GM12801 (cell line): Measurements from ENCODE around the gene TCTN2.

Source experiments
- TF ChIP-seq, protein P1 (sequence below): IDR thresholded peaks from one replicate; pipeline ENCODE4 v1.5.1; 2011; ENCODE audit warnings: control low read depth; ENCODE audit not compliant: insufficient read length; ENCODE audit errors: extremely low read depth

TCTN2 gene

DNA sequence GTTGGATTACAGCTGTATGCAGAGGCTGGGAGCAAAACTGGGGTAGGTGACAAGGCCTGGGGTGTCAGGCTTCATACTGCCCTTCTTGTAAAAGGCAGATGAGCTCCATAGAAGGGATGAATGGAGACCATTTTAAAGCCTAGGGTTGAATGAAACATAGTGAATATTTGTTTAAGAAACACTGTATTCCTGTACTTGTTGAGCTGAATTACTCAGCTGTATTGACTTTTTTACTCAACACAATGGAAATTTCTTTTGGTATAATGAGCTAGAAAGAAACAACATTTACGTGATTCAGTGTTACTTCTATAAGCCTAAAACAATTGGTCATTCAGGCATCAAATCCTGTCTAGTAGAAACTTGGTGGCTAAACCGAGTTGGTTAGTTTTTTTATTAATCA lies 55.3 kb downstream of the TCTN2 start:
- TF ChIP-seq, protein P1, sequence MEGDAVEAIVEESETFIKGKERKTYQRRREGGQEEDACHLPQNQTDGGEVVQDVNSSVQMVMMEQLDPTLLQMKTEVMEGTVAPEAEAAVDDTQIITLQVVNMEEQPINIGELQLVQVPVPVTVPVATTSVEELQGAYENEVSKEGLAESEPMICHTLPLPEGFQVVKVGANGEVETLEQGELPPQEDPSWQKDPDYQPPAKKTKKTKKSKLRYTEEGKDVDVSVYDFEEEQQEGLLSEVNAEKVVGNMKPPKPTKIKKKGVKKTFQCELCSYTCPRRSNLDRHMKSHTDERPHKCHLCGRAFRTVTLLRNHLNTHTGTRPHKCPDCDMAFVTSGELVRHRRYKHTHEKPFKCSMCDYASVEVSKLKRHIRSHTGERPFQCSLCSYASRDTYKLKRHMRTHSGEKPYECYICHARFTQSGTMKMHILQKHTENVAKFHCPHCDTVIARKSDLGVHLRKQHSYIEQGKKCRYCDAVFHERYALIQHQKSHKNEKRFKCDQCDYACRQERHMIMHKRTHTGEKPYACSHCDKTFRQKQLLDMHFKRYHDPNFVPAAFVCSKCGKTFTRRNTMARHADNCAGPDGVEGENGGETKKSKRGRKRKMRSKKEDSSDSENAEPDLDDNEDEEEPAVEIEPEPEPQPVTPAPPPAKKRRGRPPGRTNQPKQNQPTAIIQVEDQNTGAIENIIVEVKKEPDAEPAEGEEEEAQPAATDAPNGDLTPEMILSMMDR = no peak

DNA sequence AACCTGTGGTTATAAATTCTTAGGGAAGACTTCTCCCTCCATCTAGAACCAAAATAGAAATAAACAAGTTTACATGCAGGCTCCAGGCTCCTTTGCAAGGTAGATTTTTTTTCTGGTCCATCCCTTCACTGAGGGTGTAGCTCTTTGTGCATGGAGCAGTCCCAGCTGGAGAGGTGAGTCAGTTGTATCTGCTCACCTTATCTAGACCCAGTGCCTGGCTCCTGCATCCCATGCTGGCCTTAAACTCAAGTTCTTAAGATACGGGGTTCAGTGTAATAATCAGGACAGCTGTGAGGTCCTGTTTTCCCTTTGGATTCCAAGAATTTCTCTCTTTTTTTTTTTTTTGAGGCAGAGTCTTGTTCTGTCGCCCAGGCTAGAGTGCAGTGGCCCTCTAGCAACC lies 56.0 kb downstream of the TCTN2 start:
- TF ChIP-seq, protein P1 = no peak

DNA sequence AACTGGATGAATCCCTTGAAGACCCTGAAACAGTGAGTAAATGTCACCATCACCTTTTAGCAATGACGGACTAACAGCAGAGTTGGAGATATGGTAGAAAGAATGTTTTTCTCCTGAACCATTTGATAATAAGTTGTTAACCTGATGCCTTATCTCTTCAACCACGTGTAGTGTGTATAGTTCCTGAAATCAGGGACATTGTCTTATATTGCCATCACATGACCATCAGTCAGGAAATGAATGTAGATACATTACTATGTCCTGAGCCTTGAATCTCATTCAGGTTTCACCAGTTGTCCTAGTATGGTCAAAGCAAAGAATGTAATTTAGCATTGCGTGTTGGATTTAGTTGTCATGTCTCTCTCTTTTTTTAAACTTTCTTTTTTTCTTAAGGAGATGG lies 57.0 kb downstream of the TCTN2 start:
- TF ChIP-seq, protein P1 = no peak

DNA sequence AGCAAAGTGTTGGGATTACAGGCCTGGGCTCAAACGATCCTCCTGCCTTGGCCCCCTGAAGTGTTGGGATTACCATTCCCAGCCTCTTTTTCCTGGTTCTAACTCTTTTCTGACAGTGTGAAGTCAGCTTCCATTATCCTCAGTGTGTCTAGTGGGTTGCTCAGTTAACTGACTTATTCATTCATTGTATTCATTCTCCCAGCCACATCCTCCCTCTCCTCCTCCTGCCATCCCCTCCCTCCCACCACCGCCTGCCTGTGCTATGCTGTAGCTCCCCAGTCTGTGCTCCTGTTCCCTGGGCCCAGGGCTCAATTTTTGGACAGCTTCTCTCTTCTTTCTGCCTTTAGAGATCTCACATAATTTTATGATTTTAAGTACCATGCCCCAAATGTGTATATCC lies 60.7 kb downstream of the TCTN2 start:
- TF ChIP-seq, protein P1 = no peak

DNA sequence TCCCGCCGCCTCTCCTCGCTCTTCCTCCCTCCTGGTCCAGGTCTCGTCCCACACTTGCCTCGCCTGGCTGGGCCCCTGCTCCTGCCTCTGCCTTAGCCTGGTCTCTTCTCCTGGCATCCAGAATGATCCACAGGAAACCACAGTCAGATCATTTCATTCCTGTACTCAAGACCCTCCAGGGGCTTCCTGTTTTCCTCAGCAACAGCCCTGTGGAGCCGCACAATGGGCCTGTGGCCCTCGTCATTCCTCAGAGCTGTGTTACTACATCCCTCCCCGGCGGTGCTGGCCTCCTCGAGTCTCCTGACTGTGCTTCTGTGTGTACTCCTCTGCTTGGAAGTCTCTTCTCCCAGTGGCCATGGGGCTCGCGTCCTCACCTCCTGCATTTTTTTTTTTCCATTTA lies 61.3 kb downstream of the TCTN2 start:
- TF ChIP-seq, protein P1 = no peak

DNA sequence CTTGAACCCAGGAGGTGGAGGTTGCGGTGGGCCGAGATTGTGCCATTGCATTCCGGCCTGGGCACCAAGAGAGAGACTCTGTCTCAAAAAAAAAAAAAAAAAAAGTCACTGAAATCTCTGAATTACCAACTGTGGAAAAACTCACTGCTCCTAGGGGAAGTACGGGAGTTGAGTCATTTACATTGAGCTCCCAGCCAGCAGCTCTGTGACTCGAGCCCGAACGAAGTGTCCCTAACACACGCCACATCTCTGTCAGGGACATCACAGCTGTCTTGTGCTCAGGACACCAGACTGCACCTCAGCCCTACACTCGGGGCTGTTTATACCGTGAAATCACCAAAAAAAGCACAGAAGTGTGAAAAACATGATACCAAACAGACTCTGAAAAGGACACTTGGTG lies 62.3 kb downstream of the TCTN2 start:
- TF ChIP-seq, protein P1 = no peak

DNA sequence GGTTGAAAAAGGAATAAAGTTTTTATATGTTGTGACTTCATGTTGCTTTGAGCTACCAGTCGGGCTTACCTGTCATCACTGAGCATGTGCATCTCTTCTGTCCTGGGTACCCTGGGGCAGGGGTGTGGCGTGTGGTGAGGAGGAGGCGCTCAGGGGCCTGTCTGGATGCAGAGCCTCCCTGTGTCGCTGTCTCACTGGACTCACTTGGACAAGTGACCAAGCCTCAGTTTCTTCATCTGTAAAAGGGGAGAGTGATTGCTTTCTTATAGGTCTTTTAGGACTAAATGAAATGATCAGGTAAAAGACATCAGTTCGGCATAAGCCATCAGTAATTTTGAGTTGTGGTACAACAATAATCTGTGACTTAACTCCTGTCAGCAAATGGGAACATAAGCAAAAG lies 63.4 kb downstream of the TCTN2 start:
- TF ChIP-seq, protein P1 = no peak
